Nephron (organoid): ENCODE results near the gene FZD2.
A peak's percentile ranks its signal among the peaks of the same experiment; 100 is the strongest.

Experiments used
- H3K27ac Mint-ChIP-seq, 3 experiments: 2 replicates each; pipeline ENCODE4 v1.8.0; 2020; ENCODE audit warnings: mixed read lengths in 3 of 3, mild to moderate bottlenecking in 2 of 3, moderate library complexity in 1 of 3
- H3K27me3 Mint-ChIP-seq: 2 replicates; pipeline ENCODE4 v1.8.0; 2021; ENCODE audit warnings: low read depth, mild to moderate bottlenecking, moderate library complexity, mixed read lengths
- H3K36me3 Mint-ChIP-seq: 2 replicates; pipeline ENCODE4 v1.8.0; 2020; ENCODE audit warnings: low read depth, mixed read lengths
- H3K4me1 Mint-ChIP-seq: 2 replicates; pipeline ENCODE4 v1.8.0; 2020; ENCODE audit warnings: mixed read lengths
- H3K4me3 Mint-ChIP-seq, 3 experiments: 2 replicates each; pipeline ENCODE4 v1.8.0; 2020; ENCODE audit warnings: mild to moderate bottlenecking in 3 of 3, mixed read lengths in 3 of 3, moderate library complexity in 2 of 3
- H3K9me3 Mint-ChIP-seq: 2 replicates; pipeline ENCODE4 v1.8.0; 2020; ENCODE audit warnings: mixed read lengths
- CTCF ChIP-seq, 3 experiments: fragments of 200-600 bp; sonication (generic); IDR thresholded peaks; one replicate each; pipeline ENCODE4 v1.5.0; 2021; ENCODE audit warnings: antibody characterized with exemption in 3 of 3; ENCODE audit not compliant: unreplicated experiment in 3 of 3

Gene FZD2

GRCh38 chr17:44555099-44555498, 2.2 kb upstream of the FZD2 start:
- no peak for TF ChIP-seq CTCF (IDR thresholded peaks at IDR 0.05; ENCODE audit: unreplicated experiment in 3 of 3)
- Mint-ChIP-seq H3K4me3 (peak overlapping the region; percentile 91 to 96 (median 94)), H3K27ac (peak overlapping the region; percentile 99 to 100 (median 99)), H3K27me3 (peaks cover 3% of the 10 kb centered on the region), H3K9me3 (peaks cover 3% of the 10 kb centered on the region), H3K36me3 (peaks cover 11% of the 10 kb centered on the region), H3K4me1 (peaks cover 37% of the 10 kb centered on the region)

GRCh38 chr17:44556166-44556831, 985 bp upstream of the FZD2 start:
- peaks cover 23% of the 10 kb centered on the region for H3K36me3 Mint-ChIP-seq
- no peak for TF ChIP-seq CTCF (IDR thresholded peaks at IDR 0.05; ENCODE audit: unreplicated experiment in 3 of 3)
- H3K4me1 Mint-ChIP-seq: peaks cover 45% of the 10 kb centered on the region
- H3K27me3 Mint-ChIP-seq: peaks cover 4% of the 10 kb centered on the region
- H3K9me3 Mint-ChIP-seq: peaks cover 3% of the 10 kb centered on the region
- peak overlapping the region; percentile 91 to 96 (median 94) for H3K4me3 Mint-ChIP-seq
- H3K27ac Mint-ChIP-seq: peak overlapping the region; percentile 99 to 100 (median 99)

- no peak for TF ChIP-seq CTCF (IDR thresholded peaks at IDR 0.05; ENCODE audit: unreplicated experiment in 3 of 3)
- peaks cover 38% of the 10 kb centered on the region for H3K36me3 Mint-ChIP-seq
- peaks cover 51% of the 10 kb centered on the region for H3K4me1 Mint-ChIP-seq
- H3K4me3 Mint-ChIP-seq: peak overlapping the region; percentile 91 to 99 (median 98)
- H3K9me3 Mint-ChIP-seq: peaks cover 3% of the 10 kb centered on the region
- peak overlapping the region; percentile 95 to 100 (median 99) for H3K27ac Mint-ChIP-seq
- H3K27me3 Mint-ChIP-seq: peaks cover 4% of the 10 kb centered on the region
Observed at GRCh38 chr17:44557651-44558285, 484 bp downstream of the FZD2 start.

GRCh38 chr17:44558334-44558709, 1.0 kb downstream of the FZD2 start:
- H3K36me3 Mint-ChIP-seq: peaks cover 42% of the 10 kb centered on the region
- H3K4me1 Mint-ChIP-seq: peaks cover 53% of the 10 kb centered on the region
- peak overlapping the region; percentile 95 to 100 (median 99) for H3K27ac Mint-ChIP-seq
- TF ChIP-seq CTCF (IDR thresholded peaks at IDR 0.05; ENCODE audit: unreplicated experiment in 3 of 3): no peak
- peaks cover 4% of the 10 kb centered on the region for H3K27me3 Mint-ChIP-seq
- peak overlapping the region; percentile 91 to 99 (median 97) for H3K4me3 Mint-ChIP-seq
- H3K9me3 Mint-ChIP-seq: peaks cover 3% of the 10 kb centered on the region

- Mint-ChIP-seq H3K27me3 (peaks cover 4% of the 10 kb centered on the region), H3K4me1 (peaks cover 53% of the 10 kb centered on the region), H3K36me3 (peaks cover 47% of the 10 kb centered on the region), H3K27ac (peak overlapping the region; percentile 99 to 100 (median 99)), H3K4me3 (peak overlapping the region; percentile 91 to 99 (median 97)), H3K9me3 (peaks cover 6% of the 10 kb centered on the region)
- no peak for TF ChIP-seq CTCF (IDR thresholded peaks at IDR 0.05; ENCODE audit: unreplicated experiment in 3 of 3)
Observed at GRCh38 chr17:44558710-44559633, 1.7 kb downstream of the FZD2 start.
